ENCODE data around the gene ATRX. TPM values are rescaled to one million over a fixed set of nuclear protein-coding genes. Genes with fewer than 3 reads are reported as not detected.

Gene ATRX
- total and polyA plus RNA-seq, 2 of the 8 experiments (the other 6 are each of a cell fraction or from before 2014, with no cell fraction given), result 28.4 to 97.8 TPM

DNA sequence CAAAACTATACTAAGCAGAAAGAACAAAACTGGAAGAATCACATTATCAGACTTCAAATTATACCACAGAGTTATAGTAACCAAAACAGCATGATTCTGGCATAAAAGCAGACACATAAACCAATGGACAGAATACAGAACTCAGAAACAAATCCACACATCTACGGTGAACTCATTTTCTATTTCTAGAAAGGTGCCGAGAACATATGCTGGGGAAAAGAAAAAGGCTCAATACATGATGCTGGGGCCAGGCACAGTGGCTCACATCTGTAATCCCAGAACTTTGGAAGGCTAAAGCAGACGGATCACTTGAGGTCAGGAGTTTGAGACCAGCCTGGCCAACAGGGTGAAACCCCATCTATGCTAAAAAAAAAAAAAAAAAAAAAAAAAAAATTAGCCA is 52.7 kb downstream of the ATRX start:
- no peaks in the 10 kb centered on the region for H3K23me2 ChIP-seq (ENCODE audit: low read depth, low read length)
- no peak for FAIRE-seq
- POLR2A ChIA-PET (ENCODE audit: partially characterized antibody), result no interaction called here
- H3K4ac ChIP-seq (replicated peaks; ENCODE audit: insufficient read length, low read depth, low read length), result no peak overlapping the region
- H3K9ac ChIP-seq (replicated peaks in 1 of 4; ENCODE audit: extremely low read depth in 1 of 4, low read depth in 3 of 4, low read length in 3 of 4), result no peak overlapping the region
- H3K18ac ChIP-seq (ENCODE audit: extremely low read depth, low read length), result no peak overlapping the region
- no peak overlapping the region for H2AK5ac ChIP-seq (ENCODE audit: low read depth, low read length)
- H2BK15ac ChIP-seq (ENCODE audit: low read length), result no peak overlapping the region
- no peak overlapping the region for H2BK5ac ChIP-seq (ENCODE audit: low read depth, low read length)
- peaks cover 3 to 92% of the 10 kb centered on the region in 2 experiments; a peak in 3 of 4 replicates for H3K79me2 ChIP-seq (ENCODE audit: control insufficient read depth in 1 of 2, insufficient read depth in 2 of 2, low read length in 2 of 2)
- no peaks in the 10 kb centered on the region for H3K36me3 ChIP-seq (ENCODE audit: control insufficient read depth in 2 of 4, insufficient read depth in 4 of 4, low read length in 3 of 4)
- no peak overlapping the region for H3K14ac ChIP-seq (ENCODE audit: insufficient read length)
- no peaks in the 10 kb centered on the region for H3K27me3 ChIP-seq (replicated peaks in 1 of 4; ENCODE audit: control insufficient read depth in 3 of 4, extremely low read depth in 1 of 4, insufficient read depth in 3 of 4, low read length in 3 of 4)
- 94% methylated on average over 3 of the region's 3 CpGs; no CpG with 5 or more reads in 1 of the 2 experiments for WGBS, 2 experiments (ENCODE audit: extremely low coverage in 1 of 2, insufficient coverage in 1 of 2, insufficient read length in 1 of 2, insufficient replicate concordance in 2 of 2, low coverage in 1 of 2, low lambda C conversion rate in 2 of 2, missing lambda C conversion rate in 1 of 2)
- no peak overlapping the region for H2BK120ac ChIP-seq (replicated peaks; ENCODE audit: low read depth, low read length)
- H2BK20ac ChIP-seq (ENCODE audit: low read length), result no peak overlapping the region
- CTCF ChIA-PET (ENCODE audit: partially characterized antibody), result no interaction called here
- no peak overlapping the region for H3K56ac ChIP-seq (replicated peaks; ENCODE audit: insufficient read length, low read depth, low read length)
- peaks cover 0 to 6% (median 0%) of the 10 kb centered on the region in 4 experiments; a peak in 1 of 7 replicates for H3K4me1 ChIP-seq (replicated peaks in 1 of 4; ENCODE audit: control insufficient read depth in 3 of 4, insufficient read depth in 4 of 4, low read length in 3 of 4)
- no peak overlapping the region for H3K4me2 ChIP-seq (ENCODE audit: insufficient read depth in 1 of 2, low read depth in 2 of 2, low read length in 2 of 2)
- H4K8ac ChIP-seq (ENCODE audit: extremely low read depth, insufficient read depth, low read length), result no peak overlapping the region
- no peak overlapping the region for H4K91ac ChIP-seq (replicated peaks; ENCODE audit: insufficient read length, low read length)
- no peaks in the 10 kb centered on the region for H3K9me3 ChIP-seq (ENCODE audit: insufficient read depth in 2 of 2, low read depth in 1 of 2, low read length in 1 of 2)
- no peak overlapping the region for H3K27ac ChIP-seq (ENCODE audit: low read depth, low read length)
- TF ChIP-seq SIRT6 (IDR thresholded peaks at IDR 0.05; ENCODE audit: low read length), result no peak
- no peak overlapping the region for H4K5ac ChIP-seq (ENCODE audit: insufficient read length, low read depth, low read length)
- no peak overlapping the region for H2AFZ ChIP-seq (ENCODE audit: low read length)
- H4K20me1 ChIP-seq (replicated peaks in 1 of 2; ENCODE audit: control insufficient read depth in 1 of 2, insufficient read depth in 2 of 2, low read length in 2 of 2), result peaks cover 0 to 5% of the 10 kb centered on the region in 2 experiments
- 0 out of 2 replicates have a peak, but pooled peaks cover 2% of the 10 kb centered on the region for H3K79me1 ChIP-seq (ENCODE audit: low read depth, low read length)
- no peak for DNase-seq (ENCODE audit: low read depth in 1 of 2, low spot score in 2 of 2)
- H3K4me3 ChIP-seq (ENCODE audit: extremely low read depth in 1 of 4, insufficient read depth in 2 of 4, low read depth in 3 of 4, low read length in 4 of 4), result no peak overlapping the region
- no peak overlapping the region for H2BK12ac ChIP-seq (ENCODE audit: low read depth, low read length)
- H3K23ac ChIP-seq (ENCODE audit: insufficient read length), result no peak overlapping the region

Data from H1 (cell line).